SK-N-SH (cell line): ENCODE results near the gene SRSF6. TPM values are rescaled to one million over a fixed set of nuclear protein-coding genes. Genes with fewer than 3 reads are reported as not detected.

Experiments
- CTCF ChIA-PET: fragments of 300-600, 350-600 bp; formaldehyde crosslinking; extraction: SDS; loops from one replicate; lab custom pipeline; 2021; lab: Yijun Ruan, JAX
- POLR2A ChIA-PET: fragments of 350-600 bp; sonication (Branson Sonifier 250); formaldehyde crosslinking; extraction: SDS; loops from one replicate; lab custom pipeline; 2020; ENCODE audit warnings: antibody characterized with exemption, inconsistent platforms; lab: Yijun Ruan, JAX
- DNase-seq: peaks from one replicate; pipeline ENCODE4 v3.0.0; 2012
- H2AFZ ChIP-seq: fragments of 200-600 bp; sonication (generic); 2 replicates; pipeline ENCODE4 v1.8.1; 2016; ENCODE audit warnings: antibody characterized with exemption, mild to moderate bottlenecking, low read depth
- H3F3A ChIP-seq: fragments of 200-600 bp; sonication (generic); replicated peaks from 2 replicates; pipeline ENCODE3; 2016; ENCODE audit warnings: antibody characterized with exemption, mild to moderate bottlenecking; ENCODE audit not compliant: insufficient read depth
- H3K27ac ChIP-seq, 2 experiments: fragments of 200-500 bp in 1 of 2; fragments of 200-600 bp in 1 of 2; sonication (Bioruptor generic) in 1 of 2; sonication (generic), shearing (Covaris generic) in 1 of 2; 2 replicates each; pipeline versions ENCODE4 v1.5.1 to v1.6.1; 2014 to 2016; ENCODE audit warnings: low read depth in 2 of 2, inconsistent platforms in 1 of 2, low read length in 1 of 2, mild to moderate bottlenecking in 1 of 2, mixed read lengths in 1 of 2
- H3K27me3 ChIP-seq: fragments of 200-600 bp; sonication (generic), shearing (Covaris generic); 2 replicates; pipeline ENCODE4 v1.6.1; 2016; ENCODE audit warnings: mixed run types; ENCODE audit not compliant: insufficient read depth
- H3K36me3 ChIP-seq, 2 experiments: fragments of 200-500 bp in 1 of 2; fragments of 200-600 bp in 1 of 2; sonication (Bioruptor generic) in 1 of 2; sonication (generic) in 1 of 2; replicated peaks in 1 of 2; 2 replicates each; pipeline versions ENCODE3 to v1.5.1; 2014 to 2016; ENCODE audit warnings: low read length in 1 of 2, mild to moderate bottlenecking in 1 of 2; ENCODE audit not compliant: insufficient read depth in 2 of 2, control insufficient read depth in 1 of 2
- H3K4me1 ChIP-seq, 2 experiments: fragments of 200-500 bp in 1 of 2; fragments of 200-600 bp in 1 of 2; sonication (Bioruptor generic) in 1 of 2; sonication (generic), shearing (Covaris generic) in 1 of 2; 2 replicates each; pipeline versions ENCODE4 v1.5.1 to v1.6.1; 2014 to 2016; ENCODE audit warnings: low read depth in 1 of 2, low read length in 1 of 2, mixed run types in 1 of 2; ENCODE audit not compliant: insufficient read depth in 2 of 2, control insufficient read depth in 1 of 2
- H3K4me2 ChIP-seq: fragments of 200-600 bp; sonication (generic), shearing (Covaris generic); 2 replicates; pipeline ENCODE4 v1.6.1; 2017; ENCODE audit warnings: mixed run types
- H3K4me3 ChIP-seq, 2 experiments: fragments of 200-500 bp in 1 of 2; fragments of 200-600 bp in 1 of 2; sonication (Bioruptor generic) in 1 of 2; sonication (generic), shearing (Covaris generic) in 1 of 2; 2 replicates each; pipeline versions ENCODE4 v1.5.1 to v1.8.1; 2014 to 2016; ENCODE audit warnings: low read depth in 2 of 2, inconsistent platforms in 1 of 2, low read length in 1 of 2, mild to moderate bottlenecking in 1 of 2, mixed read lengths in 1 of 2, moderate library complexity in 1 of 2
- H3K79me2 ChIP-seq: fragments of 200-600 bp; sonication (generic); 2 replicates; pipeline ENCODE4 v1.8.1; 2017; ENCODE audit warnings: mild to moderate bottlenecking; ENCODE audit not compliant: insufficient read depth
- H3K9ac ChIP-seq: fragments of 200-600 bp; sonication (generic); 2 replicates; pipeline ENCODE4 v1.6.1; 2017; ENCODE audit warnings: mixed run types
- H3K9me2 ChIP-seq: fragments of 200-600 bp; sonication (generic); 2 replicates; pipeline ENCODE4 v1.6.1; 2017; ENCODE audit warnings: mixed run types
- H3K9me3 ChIP-seq: fragments of 200-600 bp; sonication (generic); 2 replicates; pipeline ENCODE4 v1.6.1; 2017; ENCODE audit warnings: mixed run types, mild to moderate bottlenecking, moderate library complexity
- H4K20me1 ChIP-seq: fragments of 200-600 bp; sonication (generic); 2 replicates; pipeline ENCODE4 v1.6.1; 2017; ENCODE audit warnings: mild to moderate bottlenecking, mixed run types; ENCODE audit not compliant: insufficient read depth
- FOSL2 ChIP-seq: IDR thresholded peaks from 2 replicates; pipeline ENCODE4 v1.4.0; 2012; ENCODE audit warnings: low read depth, mild to moderate bottlenecking, moderate library complexity, borderline replicate concordance
- NRF1 ChIP-seq: IDR thresholded peaks from 2 replicates; pipeline ENCODE4 v1.6.1; 2012; ENCODE audit warnings: low read depth, mild to moderate bottlenecking, low read length
- RAD21 ChIP-seq: IDR thresholded peaks from 2 replicates; pipeline ENCODE4 v1.6.1; 2012; ENCODE audit warnings: mild to moderate bottlenecking, low read length
- RCOR1 ChIP-seq: fragments of 150-350 bp; IDR thresholded peaks from 2 replicates; pipeline ENCODE4 v1.6.1; 2017; ENCODE audit warnings: antibody characterized with exemption, low read length
- TAF1 ChIP-seq: IDR thresholded peaks from 2 replicates; pipeline ENCODE4 v1.6.1; 2012; ENCODE audit warnings: low read depth, mild to moderate bottlenecking, low read length, moderate library complexity, borderline replicate concordance
- YY1 ChIP-seq: IDR thresholded peaks from 2 replicates; pipeline ENCODE4 v1.4.0; 2012; ENCODE audit warnings: low read depth, mild to moderate bottlenecking
- WGBS: methylation state at CpG from one replicate; pipeline ENCODE4 v1.1.6; 2017; ENCODE audit warnings: low lambda C conversion rate; 5-methylcytosine and 5-hydroxymethylcytosine counted together
- polyA plus RNA-seq, 3 experiments: library from polyadenylated mRNA; depleted of rRNA; stranded (reverse); fragments of >200 nt; gene quantifications; 2 replicates each; pipeline ENCODE4 v1.2.3, GENCODE V29; 2012
- TF ChIP-seq, protein P1 (sequence below): fragments of 150-350 bp; IDR thresholded peaks from 2 replicates; pipeline ENCODE4 v1.6.1; 2017; ENCODE audit warnings: antibody characterized with exemption, low read length, low read depth, borderline replicate concordance
- TF ChIP-seq, protein P2 (sequence below): IDR thresholded peaks from 2 replicates; pipeline ENCODE4 v1.4.0; 2012; ENCODE audit warnings: low read depth
- TF ChIP-seq, protein P3 (sequence below): fragments of 200-600 bp; sonication (generic); IDR thresholded peaks from 2 replicates; pipeline ENCODE4 v1.6.1; 2017; ENCODE audit warnings: antibody characterized with exemption, mild to moderate bottlenecking, moderate library complexity

Gene SRSF6
- polyA plus RNA-seq, 1 of the 3 experiments (the other 2 are of a cell fraction): 92.6 TPM

DNA sequence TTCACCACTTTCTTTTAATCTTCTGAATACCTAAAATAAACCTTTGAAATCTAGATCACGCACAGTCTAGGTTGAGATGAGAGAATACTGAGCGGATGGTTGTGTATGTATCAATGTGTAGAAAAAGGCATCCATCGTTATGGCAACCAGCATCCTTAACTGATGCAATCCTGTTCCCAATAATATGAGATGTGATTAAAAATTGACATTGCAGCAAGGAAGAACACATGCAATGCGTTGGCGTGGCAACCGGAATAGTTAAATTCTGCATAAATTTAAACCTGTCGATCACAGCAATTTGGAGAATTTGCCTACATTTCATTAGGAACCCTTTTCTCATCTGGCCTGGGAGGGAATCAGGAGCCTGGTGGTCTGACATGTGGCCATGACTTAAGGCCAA lies 48.5 kb downstream of the SRSF6 start:
- Histone ChIP-seq H3K79me2 (no peaks in the 10 kb centered on the region), H3K36me3 (no peaks in the 10 kb centered on the region), H3K27me3 (no peaks in the 10 kb centered on the region; the same call in 1 of the 2 replicates), H3K4me1 (peaks cover 0 to 3% of the 10 kb centered on the region in 2 experiments; a peak in 1 of 4 replicates), H3K9me2 (no peaks in the 10 kb centered on the region), H2AFZ (no peak overlapping the region), H3K9me3 (no peaks in the 10 kb centered on the region), H4K20me1 (no peaks in the 10 kb centered on the region), H3F3A (no peaks in the 10 kb centered on the region), H3K9ac (no peak overlapping the region), H3K27ac (no peak overlapping the region), H3K4me2 (no peak overlapping the region), H3K4me3 (no peak overlapping the region)
- no peak for DNase-seq
- TF ChIP-seq TAF1: no peak
- TF ChIP-seq, protein P1, sequence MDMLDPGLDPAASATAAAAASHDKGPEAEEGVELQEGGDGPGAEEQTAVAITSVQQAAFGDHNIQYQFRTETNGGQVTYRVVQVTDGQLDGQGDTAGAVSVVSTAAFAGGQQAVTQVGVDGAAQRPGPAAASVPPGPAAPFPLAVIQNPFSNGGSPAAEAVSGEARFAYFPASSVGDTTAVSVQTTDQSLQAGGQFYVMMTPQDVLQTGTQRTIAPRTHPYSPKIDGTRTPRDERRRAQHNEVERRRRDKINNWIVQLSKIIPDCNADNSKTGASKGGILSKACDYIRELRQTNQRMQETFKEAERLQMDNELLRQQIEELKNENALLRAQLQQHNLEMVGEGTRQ: no peak
- CTCF ChIA-PET: no interaction called here
- WGBS: 92% methylated on average over 7 of the region's 7 CpGs
- POLR2A ChIA-PET: no interaction called here

DNA sequence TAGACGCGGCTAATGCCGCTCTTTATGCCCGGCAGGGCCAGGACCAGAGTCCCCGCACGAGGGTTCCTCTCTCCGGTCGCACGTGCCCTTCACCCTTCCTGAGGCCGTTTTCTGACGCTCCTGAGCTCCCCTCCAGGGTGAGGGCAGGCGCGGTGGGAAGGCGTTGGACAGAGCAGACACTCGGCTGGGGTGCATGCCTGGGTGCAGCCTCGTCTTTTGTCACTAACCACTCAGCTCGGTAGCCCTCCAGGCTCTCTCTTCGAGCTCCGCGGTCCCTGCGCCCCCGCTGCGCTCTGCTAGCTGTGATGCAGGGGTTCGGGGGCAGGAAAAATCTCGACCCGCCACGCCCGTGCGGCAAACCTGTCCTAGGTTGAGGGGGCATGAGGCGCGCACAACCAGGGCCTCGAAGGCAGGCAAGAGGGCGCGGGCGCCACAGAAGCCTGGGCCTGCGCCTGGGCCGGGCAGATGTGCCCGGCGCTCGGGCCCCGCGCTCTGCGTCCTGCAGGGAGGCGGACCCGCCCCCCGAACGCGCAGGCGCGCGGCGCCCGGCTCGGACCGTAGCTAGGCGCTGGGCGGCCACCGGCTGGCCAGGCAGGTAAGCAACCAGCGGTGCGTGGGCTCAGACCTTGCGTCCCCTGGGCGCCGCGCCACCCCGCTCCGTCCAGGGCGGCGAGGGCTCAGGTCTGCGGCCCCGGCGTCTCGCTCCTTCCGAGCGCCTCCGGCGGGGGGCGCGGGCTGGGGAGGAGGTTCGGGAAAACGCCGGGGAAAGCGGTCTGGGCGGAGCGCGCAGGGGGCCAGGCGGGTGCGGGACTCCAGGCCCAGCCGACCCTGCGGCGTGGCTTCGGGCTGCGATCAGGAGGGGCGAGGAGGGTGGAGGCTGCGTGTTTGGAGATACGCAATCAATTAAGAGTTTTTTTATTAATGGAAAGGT lies 49.7 kb downstream of the SRSF6 start, which contains the start of gene L3MBTL1:
Gene L3MBTL1 (plus strand): TSS at position 548 of the 931 bp plus-strand sequence. CDS start 5,807 bp downstream, outside the sequence.
- TF ChIP-seq, protein P1: no peak
- TF ChIP-seq, protein P2, sequence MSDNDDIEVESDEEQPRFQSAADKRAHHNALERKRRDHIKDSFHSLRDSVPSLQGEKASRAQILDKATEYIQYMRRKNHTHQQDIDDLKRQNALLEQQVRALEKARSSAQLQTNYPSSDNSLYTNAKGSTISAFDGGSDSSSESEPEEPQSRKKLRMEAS: 0 out of 2 replicates have a peak, but pooled peaks have one; percentile 14
- TF ChIP-seq TAF1 (no peak), RAD21 (no peak), RCOR1 (no peak), YY1 (no peak), NRF1 (peak; percentile 70), FOSL2 (no peak)
- TF ChIP-seq, protein P3, sequence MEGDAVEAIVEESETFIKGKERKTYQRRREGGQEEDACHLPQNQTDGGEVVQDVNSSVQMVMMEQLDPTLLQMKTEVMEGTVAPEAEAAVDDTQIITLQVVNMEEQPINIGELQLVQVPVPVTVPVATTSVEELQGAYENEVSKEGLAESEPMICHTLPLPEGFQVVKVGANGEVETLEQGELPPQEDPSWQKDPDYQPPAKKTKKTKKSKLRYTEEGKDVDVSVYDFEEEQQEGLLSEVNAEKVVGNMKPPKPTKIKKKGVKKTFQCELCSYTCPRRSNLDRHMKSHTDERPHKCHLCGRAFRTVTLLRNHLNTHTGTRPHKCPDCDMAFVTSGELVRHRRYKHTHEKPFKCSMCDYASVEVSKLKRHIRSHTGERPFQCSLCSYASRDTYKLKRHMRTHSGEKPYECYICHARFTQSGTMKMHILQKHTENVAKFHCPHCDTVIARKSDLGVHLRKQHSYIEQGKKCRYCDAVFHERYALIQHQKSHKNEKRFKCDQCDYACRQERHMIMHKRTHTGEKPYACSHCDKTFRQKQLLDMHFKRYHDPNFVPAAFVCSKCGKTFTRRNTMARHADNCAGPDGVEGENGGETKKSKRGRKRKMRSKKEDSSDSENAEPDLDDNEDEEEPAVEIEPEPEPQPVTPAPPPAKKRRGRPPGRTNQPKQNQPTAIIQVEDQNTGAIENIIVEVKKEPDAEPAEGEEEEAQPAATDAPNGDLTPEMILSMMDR: no peak
- TF ChIP-seq, all 33 proteins: peak for 2
- Histone ChIP-seq H3K9ac (peak within 1 kb of the TSS; percentile 61), H2AFZ (peak within 1 kb of the TSS; percentile 78; the same call in 1 of the 2 replicates), H3K9me3 (no peaks in the 10 kb centered on the region), H3K4me2 (peak within 1 kb of the TSS; percentile 80), H3F3A (no peaks in the 10 kb centered on the region), H3K36me3 (no peaks in the 10 kb centered on the region), H3K4me1 (peaks cover 0 to 3% of the 10 kb centered on the region in 2 experiments; a peak in 1 of 4 replicates), H3K27me3 (no peaks in the 10 kb centered on the region; the same call in 1 of the 2 replicates), H3K79me2 (no peaks in the 10 kb centered on the region), H3K4me3 (peak within 1 kb of the TSS; percentile 60 to 73), H3K9me2 (no peaks in the 10 kb centered on the region), H3K27ac (no peak within 1 kb of the TSS; a peak in 1 of 4 replicates), H4K20me1 (no peaks in the 10 kb centered on the region)
- DNase-seq: peak; percentile 96
- CTCF ChIA-PET: interaction anchor here (1.0 to 1.2 kb wide), 3 partner anchors 12 to 49 kb away, joined by 3 to 4 read pairs (median 3); no protein-coding TSS in a partner anchor
- 54% methylated on average over 41 of the region's 95 CpGs for WGBS
- POLR2A ChIA-PET: interaction anchor here (0.7 to 1.9 kb wide), 3 partner anchors 14 to 50 kb away, joined by 3 to 5 read pairs (median 4); no protein-coding TSS in a partner anchor
